Activated CD8-positive, alpha-beta memory T cell treated with anti-CD3 and anti-CD28 coated beads for 4 hours (primary cell): ENCODE data around the gene ZNF439.
"Not testable (repeated sequence)": the region's sequence is repeated elsewhere in the genome, so short reads cannot be mapped to it uniquely, and the experiment has no call there.

ENCODE experiments used
- DNase-seq, 2 donors: peaks; one replicate each; pipeline ENCODE4 v3.0.0-alpha.2; 2020; ENCODE audit warnings: low read depth in 2 of 2

ZNF439 gene

DNA sequence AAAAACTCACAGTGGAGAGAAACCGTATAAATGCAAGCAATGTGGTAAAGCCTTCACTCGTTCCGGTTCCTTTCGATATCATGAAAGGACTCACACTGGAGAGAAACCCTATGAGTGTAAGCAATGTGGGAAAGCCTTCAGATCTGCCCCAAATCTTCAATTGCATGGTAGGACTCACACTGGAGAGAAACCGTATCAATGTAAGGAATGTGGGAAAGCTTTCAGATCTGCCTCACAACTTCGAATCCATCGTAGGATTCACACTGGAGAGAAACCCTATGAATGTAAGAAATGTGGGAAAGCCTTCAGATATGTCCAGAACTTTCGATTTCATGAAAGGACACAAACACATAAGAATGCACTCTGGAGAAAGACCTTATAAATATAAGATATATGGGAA lies 19.7 kb downstream of the ZNF439 start:
- no peak for DNase-seq

DNA sequence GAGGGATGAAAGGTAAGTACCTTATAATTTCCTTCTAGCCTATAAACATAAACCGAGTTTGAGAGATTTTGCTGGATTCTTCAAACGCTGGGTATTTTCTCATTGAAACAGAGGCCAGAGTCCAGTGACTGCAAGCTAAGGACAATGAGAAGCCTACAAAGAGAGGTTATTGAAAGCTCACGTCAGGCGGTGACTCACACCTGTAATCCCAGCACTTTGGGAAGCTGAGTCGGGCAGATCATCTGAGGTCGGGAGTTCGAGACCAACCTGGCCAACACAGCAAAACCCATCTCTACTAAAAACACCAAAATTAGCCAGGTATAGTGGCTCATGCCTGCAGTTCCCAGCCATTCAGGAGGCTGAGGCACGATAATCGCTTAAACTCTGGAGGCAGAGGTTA lies 24.1 kb downstream of the ZNF439 start:
- no peak for DNase-seq

DNA sequence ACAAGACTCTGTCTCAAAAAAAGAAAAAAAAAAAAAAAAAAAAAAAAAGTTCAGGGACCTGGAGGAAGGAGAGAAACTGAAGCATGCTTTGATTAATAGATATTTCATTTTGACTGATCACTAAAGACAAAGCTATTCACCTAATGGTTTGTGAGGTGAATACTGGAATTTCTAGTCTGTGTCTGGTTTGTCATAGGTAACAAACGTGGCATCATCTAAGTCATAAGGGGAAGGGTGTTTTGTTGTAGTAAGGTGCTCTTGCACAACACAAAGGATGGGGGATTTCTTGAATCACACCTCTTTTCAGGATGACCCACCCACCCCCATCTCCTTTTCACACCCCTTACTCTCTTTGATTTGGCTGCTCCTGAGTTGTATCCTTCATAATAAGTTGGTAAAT lies 25.2 kb downstream of the ZNF439 start:
- DNase-seq: no peak

DNA sequence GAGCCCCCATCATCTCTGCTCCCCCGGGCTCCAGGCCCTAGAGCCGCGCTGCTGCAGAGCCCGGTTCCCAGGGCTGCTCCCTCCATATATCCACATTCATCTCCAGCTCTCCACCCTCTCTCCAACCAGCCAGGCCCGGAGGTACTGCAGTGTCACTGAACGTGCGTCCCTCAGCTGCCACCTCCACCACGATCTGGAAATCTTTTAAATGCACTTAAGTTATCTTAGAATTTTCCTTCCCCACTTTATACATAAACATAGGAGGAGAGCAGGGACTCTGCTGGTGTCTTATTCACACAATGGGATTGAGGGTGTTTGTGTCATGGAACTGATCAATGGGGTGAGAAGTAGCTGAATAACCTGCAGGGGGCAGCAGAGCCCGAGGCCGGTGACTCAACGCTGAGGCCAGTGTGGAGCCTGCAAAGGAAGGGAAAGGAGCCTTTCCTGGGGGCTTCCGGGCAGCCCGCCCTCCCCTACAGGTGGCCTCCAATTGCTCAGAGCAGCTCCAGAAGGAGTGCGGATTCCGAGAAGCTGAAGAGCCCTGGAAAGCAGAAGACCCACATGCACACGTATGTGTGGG lies 31.3 kb downstream of the ZNF439 start:
- DNase-seq: peak in 1 of 2 donors; percentile 12

DNA sequence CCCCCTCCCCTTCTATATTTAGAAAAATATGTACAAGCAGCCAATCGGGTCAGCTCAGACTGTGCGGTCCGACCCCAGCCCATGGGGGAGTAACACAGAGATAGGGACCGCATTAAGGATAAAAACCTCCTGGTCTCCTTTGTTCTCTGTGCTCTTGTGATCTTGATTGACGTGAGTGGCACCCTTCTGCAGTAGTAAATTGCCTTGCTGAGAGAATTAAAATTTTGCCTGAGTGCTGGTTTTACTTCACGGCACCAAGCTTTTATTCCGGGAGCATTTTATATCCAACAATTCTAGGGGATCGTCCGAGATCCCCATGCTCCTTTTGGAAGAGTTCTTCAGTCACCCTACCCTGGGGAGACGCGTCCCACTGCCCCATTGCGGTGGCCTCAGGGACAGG lies 32.1 kb downstream of the ZNF439 start:
- DNase-seq: no peak

DNA sequence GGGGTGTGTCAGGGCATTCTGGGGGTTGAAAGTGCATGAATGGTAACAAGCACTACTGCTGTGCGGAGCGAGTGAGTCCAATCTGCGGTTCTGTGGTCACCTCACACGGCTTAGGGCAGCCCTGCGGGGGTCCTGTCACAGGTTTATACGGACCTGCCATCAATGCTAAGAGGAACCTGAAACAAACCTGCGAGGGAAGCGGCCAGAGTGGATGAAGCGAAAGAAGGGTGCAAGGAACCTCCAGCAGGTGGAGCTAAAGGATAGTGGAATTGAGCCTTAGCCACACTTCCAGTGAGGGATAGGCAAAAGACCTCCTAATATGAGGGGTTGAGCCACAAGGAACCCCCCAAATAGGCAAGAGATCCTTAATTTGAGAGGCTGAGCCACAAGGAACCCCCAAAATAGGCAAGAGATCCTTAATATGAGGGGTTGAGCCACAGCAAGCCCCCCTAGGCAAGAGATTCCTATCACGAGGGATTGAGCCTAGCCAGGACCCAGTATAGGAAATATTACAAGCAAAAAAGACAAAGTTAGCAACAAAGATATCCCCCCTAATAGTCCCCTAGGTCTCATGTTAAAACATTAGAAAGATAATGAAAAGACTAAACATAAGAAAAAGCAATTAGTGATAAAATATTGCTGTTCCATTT lies 32.8 kb downstream of the ZNF439 start:
- DNase-seq: peak; percentile 25 to 34

DNA sequence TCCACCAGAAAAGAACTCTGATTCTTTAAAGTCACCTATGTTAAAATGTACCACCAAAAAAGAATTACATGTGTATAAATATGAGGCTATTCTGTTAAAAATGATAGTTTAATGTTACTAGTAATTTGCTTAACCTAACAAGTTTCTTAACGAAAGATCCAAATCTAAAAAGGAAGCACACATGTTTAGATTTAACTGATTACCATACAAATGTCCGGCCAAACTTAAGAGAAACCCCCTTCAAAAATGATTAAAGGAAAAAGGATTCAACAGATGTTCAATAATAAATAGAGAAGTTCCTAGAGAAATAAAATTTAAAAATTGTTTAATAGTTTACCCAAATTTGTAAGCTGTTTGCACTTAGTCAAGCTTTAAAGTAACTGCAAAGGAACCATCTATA lies 34.1 kb downstream of the ZNF439 start:
- DNase-seq: no peak

DNA sequence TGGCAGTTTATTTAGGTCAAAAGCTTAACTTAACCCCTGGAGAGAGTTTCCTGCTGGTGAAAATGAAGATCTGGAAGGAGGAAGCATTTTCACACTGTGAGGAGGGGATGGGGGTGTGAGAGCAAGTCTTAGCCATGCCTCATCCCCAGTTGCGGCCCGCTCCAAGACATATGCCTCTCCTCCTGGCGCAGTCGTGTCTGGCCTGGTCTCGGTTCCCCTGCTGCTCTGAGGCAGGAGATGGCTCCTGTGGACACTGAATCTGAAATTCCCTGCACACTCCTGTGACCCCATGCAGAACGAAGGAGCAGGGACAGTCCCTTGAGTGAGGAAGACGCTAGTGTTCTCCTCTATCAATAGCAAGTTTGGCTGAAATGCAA lies 38.7 kb downstream of the ZNF439 start:
- no peak for DNase-seq

DNA sequence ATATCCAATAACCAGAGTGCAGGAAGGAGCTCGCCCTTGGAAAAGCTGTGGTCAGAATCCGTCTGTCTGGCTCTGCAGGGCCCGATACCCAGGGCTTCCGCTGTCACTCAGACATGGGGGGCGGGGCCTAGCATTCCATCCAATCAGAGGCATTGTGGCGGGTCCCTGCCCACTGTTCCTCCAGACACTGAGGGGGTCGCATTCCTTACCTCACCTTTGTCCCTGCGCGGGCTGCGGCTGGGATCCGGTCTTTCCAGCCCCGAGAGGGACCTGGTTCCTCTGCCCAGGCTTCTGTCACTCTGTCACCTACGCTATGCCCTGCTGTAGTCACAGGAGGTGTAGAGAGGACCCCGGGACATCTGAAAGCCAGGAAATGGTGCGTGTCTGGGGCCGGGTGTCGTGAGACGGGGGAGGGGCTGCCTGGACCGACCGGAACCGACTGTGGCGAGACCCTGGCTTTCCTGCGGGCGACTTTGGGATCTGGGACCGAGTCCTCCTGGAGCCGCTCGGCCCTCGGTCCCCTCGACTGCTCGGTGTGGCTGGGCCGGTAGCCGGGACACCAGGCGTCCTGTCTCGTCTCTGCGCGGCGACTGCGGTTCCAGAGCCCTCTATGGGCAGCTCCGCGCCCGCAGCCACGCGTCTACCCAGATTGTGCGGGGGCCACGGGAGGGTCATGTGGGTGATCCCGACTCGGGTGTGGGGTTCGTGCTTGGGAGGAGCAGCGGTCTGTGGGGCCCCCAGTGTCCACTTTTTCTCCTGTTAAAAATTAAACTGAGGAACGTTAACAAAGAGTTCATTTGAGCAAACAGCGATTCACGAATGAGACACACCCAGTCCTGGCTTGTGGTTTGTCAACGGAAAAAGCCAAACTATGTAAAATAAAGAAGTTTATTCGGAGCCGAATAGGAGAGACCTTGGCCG lies 39.3 kb downstream of the ZNF439 start, which contains the start of gene ZNF69:
Gene ZNF69 (plus strand): TSS at position 172 of the 921 bp plus-strand sequence. CDS start 142 bp downstream, at position 314.
- peak; percentile 20 to 28 for DNase-seq

DNA sequence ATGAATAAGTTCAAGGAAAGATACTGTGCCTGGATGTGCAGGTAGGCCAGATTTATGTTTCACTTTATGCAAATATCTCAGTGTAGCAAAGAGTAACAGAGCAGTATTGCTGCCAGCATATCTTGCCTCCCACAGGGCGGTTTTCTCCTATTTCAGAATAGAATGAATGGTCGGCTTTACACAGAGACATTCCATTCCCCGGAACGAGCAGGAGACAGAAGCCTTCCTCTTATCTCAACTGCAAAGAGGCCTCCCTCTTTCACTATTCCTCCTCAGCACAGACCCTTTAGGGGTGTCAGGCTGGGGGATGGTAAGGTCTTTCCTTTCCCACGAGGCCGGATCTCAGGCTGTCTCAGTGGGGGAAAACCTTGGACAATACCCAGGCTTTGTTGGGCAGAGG lies 41.4 kb downstream of the ZNF439 start:
- DNase-seq: not testable (repeated sequence)

DNA sequence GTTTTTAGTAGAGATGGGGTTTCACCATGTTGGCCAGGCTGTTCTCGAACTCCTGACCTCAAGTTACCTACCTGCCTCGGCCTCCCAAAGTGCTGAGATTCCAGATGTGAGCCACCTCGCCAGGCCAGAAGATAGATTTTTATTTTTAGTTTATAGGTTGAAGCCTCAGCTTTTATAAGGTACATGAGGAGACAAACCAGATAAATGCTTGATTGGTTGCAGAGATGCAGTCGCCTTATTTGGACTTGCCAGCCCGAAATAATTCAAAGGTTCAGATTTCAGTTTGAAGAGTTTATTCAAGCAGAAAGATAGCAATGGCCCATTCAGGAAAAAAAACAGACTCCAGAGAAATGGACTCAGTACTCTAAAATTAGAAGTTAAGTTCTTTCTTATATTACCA lies 42.1 kb downstream of the ZNF439 start:
- DNase-seq: no peak

DNA sequence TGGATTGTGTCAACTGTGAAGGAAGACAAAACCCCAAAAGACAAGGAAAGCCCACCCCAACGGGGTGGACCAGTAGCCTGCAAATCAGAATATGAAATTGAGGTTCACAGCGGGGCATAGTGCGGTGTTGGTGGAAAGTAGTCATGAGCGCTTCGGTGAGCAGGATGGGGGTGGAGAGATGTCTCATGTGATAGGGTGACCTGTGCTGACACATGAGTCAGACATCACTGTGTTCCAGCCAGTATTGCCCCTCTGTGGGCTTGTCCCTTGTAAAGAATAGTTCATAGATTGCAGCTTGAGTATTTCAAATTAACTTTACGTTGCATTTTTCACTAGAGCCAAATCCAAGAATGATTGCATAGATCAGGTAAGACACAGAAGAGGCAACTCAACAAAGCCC lies 46.3 kb downstream of the ZNF439 start:
- no peak for DNase-seq

DNA sequence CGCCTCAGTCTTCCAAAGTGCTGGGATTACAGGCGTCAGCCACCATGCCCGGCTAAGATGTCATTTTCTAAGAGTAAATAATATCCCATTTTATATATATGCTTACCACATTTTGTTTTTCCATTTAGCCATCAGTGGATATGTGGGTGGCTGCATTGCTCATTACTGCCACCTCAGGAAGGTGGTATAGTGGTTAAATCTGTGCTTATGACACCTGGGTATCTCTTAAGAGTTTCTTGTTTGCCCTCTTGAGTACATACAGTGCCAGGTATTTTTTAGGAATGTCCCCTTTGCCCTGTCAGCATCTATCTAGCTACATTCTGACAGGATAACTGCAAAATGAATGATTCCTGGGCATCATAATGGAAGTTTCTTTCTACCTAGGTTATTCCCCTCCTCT lies 53.7 kb downstream of the ZNF439 start:
- DNase-seq: no peak

DNA sequence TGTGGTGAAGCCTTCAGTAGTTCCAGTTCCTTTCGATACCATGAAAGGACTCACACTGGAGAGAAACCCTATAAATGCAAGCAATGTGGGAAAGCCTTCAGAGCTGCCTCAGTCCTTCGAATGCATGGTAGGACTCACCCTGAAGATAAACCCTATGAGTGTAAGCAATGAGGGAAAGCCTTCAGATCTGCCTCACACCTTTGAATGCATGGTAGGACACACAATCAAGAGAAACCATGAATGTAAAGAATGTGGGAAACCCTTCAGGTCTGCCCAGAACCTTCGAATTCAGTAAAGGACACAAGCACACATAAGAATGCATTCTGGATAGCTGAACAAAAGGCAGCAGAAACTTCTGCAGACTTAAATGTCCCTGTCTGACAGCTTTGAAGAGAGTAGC lies 57.4 kb downstream of the ZNF439 start:
- no peak for DNase-seq

DNA sequence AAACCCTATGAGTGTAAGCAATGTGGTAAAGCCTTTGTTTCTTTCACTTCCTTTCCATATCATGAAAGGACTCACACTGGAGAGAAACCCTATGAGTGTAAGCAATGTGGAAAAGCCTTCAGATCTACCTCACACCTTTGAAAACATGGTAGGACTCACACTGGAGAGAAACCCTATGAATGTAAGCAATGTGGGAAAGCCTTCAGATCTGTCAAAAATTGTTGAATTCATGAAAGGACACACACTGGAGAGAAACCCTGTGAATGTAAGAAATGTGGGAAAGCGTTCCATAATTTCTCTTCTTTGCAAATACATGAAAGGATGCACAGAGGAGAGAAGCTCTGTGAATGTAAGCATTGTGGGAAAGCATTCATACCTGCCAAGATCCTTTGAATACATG lies 63.4 kb downstream of the ZNF439 start:
- not testable (repeated sequence) for DNase-seq

DNA sequence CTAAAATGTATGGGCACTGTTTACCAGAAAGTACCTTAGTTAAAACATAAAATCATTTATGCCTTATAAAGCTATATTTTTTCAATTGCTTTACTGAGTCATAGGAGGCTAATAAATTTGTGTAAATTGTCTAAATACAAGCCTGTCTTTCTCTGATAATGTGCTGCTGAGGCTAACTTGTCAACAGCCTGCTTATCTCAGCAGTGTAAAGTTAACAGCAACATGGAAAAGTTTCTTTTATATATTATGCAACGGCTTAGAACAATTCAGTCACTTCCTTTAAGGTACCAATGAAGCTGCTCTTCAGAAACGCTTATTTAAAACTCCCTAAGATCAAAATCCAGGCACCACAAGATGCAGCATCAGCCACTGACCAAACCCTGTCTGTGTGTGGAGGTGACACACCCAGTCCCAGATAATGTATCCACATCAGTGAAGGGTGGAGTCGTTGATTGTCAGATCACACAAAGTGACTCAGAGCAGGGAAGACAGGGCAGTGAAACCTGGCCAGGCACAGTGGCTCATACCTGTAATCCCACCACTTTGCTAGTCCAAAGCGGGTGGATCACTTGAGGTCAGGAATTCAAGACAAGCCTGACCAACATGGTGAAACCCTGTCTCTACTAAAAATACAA lies 66.0 kb downstream of the ZNF439 start:
- not testable (repeated sequence) for DNase-seq
